ENCODE data around the gene CACNG5.
"Not testable (repeated sequence)": the region's sequence is repeated elsewhere in the genome, so short reads cannot be mapped to it uniquely, and the experiment has no call there.

CACNG5 gene

DNA sequence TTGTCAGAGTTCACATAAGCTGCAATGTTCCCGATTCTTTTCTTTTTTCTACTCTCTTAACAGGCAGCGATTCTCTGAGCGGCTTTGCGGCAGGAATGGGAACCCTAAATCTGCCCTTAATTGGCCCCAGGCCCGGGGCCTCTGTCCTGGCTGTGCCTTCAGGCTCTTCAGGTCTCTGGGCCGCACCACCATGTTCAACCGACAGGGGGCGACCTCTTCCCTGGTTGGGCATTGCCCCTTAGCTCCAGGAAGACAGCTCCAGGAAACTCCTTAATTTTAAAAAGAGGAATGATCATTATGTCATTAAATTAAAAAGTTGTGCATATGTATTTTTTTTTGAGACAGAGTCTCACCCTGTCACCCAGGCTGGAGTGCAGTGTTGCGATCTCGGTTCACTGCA, 20.3 kb downstream of the CACNG5 start:
- peak; percentile 19 for DNase-seq

DNA sequence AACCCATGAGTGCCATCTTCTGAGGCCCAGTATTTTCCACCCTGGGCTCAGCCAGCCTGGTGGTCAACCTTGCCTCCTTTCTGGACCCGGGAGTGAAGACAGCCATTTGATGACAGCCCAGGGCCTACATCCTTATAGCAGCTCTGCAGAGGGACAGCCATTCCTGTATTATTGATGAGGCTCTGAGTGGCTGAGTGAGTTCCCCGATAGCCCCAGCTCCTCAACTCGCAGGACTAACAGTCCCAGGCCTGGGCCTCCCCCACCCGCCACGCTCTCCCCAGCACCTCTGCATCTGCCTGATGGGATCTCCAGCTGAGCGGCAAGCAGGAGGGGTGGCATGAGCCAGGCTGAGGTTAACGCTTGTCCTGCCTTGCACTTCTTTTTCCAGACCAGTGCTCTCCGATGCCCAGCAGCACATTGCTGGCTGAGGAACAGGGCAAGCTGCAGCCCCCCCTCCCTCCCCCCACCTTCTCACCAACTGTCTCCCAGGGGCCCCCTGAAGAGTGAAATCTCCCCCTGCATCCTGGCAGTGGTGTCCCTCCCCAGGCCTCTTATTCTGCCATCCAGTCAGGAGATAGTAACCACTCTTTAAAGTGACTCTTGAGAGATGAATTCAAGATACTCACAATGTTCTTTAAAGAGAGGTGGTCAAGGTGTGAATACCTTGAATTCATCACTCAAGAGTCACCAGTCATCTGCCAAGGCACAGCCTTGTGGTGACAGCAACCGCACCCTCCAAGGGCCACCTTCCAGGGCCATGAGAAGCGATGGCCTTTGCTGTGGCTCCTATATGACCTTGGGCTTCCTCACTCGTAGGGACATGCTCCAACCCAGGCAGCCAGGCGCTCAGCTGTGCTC, 23.5 kb downstream of the CACNG5 start:
- no peak for DNase-seq

DNA sequence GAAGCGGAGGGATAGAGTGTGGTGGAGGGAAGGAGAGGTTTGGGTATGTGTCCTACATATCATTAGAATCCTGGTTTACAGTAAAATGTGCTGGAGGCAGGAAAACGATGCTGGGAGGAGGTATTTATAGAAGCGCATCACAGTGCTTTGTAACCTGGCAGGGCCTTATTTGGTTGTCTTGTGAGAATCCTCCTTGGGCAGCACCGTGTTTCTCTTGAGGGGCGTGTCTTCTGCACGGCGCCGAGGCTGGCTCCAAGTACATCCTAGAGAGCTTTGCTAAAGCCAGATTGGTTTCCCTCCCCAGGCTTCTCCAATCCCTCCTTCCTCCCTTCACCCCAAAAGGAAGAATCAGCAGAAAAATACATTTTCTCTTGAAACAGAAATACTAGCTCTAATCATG, 24.4 kb downstream of the CACNG5 start:
- no peak for DNase-seq

DNA sequence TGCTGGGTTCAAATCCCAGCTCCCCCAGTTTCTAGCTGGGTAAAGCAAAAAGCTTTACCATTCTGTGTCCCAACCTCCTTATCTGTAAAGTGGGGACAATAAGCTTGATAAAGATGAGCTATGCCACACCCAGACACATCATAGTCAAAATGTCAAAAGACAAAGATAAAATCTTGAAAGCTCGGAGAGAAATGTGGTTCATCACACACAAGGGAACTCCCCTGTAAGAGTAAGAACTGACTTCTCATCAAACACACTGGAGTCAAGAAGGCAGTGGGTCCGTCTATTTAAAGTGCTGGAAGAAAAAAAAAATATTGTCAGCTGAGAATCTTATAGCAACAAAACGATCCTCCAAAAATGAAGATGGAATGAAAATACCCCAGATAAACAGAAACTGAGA, 25.3 kb downstream of the CACNG5 start:
- DNase-seq, result no peak

DNA sequence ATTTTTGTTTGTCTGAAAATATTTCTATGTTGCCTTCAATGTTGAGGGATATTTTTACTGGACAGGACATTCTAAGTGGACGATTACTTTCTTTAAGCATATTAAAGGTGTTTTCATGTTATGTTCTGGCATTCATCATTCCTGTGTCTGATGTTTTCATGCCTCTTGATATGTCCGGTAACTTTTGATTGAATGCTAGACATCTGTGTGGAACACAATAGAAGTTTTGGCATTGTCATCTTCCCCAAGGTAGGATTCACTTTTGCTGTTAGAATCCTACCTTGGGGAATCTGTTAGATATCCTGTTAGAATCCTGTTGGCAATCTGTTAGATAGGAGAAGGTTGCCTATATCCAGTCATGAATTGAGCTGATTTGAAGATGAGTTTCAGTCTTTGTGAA, 28.9 kb downstream of the CACNG5 start:
- no peak for DNase-seq

DNA sequence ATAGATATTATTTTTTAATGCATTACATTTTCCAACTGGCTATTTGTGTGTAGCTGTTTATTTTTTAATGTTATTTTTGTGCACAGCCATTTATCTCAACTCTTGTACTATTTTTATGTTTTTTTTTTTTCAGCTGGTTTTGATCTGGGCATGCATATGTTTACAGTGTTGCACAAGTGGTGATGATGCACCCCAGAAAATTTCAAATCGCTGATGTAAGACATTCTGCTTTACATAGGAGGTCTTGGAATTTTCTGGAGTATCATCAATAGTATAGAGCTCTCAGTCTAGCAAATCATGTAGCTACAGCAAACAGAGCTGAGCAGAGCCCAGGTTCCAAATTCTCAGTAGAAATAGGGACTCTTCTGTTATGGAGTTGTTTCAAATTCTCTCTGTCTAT, 30.2 kb downstream of the CACNG5 start:
- DNase-seq, result no peak

DNA sequence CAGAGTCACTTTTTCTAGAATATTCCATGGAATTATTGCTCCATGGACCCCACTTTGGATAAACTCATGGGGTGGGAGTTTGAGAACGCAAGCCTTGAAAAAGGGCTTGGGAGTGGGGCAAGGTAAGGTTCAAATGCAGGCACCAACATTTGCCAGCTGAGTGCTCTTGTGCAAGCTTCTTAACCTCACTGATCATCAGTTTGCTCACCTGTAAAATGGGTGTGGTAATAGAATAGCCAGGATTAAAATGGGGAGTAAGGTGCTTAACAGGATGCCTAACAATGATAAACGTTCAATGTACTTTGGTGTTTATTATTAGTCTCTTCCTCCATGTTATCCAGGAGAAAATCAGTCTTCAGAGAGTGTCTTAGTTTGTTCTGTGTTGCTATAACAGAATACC, 39.0 kb downstream of the CACNG5 start:
- DNase-seq, result no peak

DNA sequence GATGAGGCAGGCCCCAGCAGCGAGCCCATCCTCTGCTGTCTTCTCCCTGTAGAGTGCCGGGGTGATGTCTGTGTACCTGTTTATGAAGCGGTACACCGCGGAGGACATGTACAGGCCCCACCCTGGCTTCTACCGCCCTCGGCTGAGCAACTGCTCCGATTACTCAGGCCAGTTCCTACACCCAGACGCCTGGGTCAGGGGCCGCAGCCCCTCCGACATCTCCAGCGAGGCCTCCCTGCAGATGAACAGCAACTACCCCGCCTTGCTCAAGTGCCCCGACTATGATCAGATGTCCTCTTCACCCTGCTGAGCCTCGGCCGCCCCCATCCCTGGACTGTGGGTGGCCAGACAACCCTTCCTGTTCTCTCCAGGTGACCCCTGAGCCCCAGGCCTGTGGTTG, 50.0 kb downstream of the CACNG5 start:
- DNase-seq, result no peak

DNA sequence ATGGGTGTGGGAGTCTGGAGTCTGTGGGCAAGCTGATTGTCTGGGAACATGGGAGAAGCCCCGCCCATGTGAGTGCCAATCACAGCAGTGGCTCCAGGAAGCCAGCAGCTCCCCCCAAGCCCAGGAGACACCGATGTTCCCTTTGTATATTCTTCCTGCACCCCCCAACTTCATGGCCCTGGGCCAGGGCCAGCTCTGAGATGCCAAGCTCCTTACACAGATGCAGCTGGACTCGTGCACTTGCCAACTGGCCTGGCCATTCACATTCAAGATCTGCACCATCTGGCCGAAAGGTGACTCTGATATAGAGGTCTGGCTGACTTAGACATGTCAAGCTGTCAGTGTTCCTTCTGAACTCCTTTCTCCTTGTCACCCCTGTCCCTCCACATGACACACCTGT, 50.5 kb downstream of the CACNG5 start:
- no peak for DNase-seq

DNA sequence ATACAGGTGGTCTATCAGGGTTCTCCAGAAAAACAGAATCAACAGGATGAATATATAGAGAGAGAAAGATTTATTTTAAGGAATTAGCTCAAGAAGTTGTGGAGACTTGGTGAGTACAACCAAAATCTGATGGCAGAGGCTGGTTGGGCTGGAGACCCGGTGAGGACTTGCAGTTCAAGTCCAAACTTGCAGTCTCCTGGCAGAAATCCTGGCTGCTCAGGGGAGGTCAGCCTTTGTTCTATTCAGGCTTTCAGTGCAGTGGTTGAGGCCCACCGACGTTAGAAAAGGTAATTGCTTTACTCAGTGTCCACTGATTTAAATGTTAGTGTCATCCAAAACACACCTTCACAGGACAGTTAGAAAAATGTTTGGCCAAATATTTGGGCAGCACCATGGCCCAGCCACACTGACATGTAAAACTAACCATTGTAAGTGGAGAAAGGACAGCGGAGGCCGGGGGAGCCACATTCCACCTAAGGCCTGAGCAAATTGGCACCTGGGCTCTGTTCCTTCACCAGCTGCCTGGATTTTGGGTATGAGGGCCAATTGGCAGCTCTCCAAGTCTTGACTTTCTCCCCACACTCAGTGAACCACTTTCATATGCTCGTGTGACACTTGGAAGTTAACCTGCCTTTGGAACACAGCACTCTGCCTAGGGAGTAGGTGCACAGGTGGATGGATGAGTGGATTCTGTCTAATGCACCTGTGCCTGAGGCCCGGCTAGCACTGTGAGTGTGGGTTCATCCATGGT, 54.7 kb downstream of the CACNG5 start:
- DNase-seq, result no peak

DNA sequence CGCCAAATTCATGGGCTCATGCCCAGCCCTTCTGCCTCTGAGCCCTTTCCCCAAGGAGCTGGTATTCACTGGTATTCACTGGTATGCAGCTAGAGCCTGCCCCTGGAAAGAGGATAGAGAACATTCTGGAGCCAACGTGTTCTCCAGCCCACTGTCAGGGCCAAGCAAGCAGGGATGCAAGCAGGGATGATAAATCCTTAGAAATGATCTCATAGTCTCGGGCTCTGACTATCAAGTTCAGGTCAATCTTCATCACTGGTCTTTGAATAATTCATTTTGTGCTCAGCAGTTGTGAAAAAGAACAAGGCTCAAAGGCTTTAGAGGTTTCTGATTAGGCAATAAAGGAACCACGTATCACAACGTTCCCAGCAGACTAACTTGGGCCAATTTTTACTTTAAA, 57.3 kb downstream of the CACNG5 start:
- no peak for DNase-seq

DNA sequence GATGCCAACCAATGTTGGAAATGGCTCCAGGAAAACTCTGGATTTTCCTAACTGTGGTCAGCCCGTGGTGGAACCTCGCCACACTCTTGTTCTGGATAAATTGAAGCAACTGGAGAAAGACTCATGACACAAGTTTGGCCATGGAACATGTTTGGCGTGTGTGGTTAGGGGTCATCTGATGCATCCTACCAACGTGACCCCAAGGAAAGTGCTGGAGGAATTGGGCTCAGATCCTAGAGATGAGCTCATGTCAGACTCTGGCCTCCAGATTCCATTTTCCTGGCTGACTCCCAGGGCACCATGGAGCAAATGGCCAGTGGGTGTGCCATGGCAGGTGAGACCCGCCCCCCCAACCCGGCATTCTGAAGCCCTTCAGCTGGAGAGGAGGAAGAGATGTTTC, 58.5 kb downstream of the CACNG5 start:
- no peak for DNase-seq

DNA sequence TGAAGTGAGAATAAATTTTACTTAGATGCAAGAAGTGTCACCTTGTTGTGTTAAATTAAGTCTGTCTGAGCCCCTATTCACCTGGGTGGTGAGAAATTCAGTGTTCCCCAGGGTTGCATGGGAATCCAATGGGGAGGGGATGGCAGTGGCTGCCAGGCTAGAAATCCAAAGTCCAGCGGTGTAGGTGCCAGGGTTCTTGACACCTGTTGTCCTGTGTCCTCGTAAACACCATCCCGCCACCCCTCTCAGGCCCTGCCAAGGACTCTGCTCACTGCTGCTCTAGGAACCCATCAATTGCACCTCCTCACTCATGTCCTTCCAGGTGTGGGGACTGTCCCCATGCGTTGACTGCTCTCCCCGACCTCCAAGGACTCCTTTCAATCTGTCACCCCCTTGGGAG, 58.9 kb downstream of the CACNG5 start:
- DNase-seq, result no peak

DNA sequence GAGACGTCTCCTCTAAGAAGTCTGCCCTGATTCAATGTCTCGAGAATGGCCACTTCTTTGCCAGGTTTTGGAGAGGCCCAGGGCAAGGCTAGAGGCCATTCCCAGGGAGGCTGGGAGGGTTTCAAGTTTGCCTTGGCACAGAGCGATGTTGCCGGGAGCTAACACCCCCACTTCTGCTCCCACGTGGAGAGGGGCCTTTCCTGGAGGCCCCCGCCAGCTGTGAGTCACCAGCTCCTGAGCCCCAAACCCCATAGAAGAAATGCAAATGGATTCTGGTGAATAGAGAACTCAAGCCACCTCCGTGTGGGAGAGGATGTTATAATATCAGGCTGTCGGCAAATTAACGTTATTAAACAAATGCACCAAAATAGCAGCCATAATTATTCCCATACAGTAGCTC, 62.2 kb downstream of the CACNG5 start:
- no peak for DNase-seq

DNA sequence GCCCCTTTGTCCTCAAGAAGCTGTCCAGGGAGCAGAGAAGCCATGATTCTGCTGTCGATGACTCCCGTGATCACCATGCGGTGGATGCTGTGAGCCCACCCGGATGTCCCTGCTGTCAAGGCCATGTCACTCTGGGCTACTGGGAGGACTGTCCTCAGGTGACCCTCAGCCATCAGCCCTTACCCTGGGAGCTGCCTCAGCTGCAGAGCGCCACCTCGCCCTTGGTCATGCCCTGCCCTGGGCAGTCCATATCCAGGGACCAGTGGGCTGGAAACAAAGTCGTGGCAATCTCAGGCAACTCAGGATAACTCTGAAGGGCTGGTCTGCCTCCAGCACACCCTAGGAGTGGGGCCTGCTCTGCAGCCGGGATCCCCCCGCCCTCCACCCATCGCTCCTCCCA, 63.6 kb downstream of the CACNG5 start:
- DNase-seq, result no peak

DNA sequence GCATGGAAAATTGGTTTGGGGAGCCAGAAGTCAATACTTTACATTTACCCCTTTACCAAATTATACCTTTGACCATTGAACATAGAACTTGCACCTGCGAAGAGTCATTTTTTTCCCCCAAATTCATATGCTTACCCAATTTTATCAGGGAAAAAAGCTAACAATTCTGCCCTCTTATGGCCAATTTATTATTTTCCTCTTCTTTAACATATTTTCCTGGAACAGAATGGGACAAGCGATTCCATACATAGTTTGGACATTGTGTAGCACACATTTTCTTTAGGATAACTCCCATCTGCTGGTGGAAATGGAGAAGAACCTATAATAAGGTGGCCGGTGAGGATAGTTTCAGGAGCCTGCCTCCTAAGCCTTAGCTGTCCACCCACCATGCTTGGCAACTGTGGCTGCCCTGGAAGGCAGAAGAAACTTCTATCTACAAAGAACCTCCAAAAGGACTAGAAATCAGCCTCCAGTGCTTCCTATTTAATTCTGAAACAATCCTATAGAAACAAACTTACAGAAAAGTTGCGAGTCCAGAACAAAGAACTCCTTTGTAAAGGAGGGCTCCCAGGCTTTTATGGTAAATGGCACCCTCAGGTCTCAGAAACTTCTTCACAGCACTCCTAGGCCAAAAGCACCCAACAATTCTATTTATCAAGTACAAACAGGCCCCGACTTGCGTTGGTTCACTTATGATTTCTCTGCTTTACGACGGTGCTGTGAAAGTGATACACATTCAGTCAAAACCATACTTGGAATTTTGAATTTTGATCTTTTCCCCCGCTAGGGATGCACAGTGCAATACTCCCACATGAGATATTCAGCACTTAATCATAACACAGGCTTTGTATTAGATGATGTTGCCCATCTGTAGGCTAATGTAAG, 65.5 kb downstream of the CACNG5 start:
- DNase-seq, result no peak

DNA sequence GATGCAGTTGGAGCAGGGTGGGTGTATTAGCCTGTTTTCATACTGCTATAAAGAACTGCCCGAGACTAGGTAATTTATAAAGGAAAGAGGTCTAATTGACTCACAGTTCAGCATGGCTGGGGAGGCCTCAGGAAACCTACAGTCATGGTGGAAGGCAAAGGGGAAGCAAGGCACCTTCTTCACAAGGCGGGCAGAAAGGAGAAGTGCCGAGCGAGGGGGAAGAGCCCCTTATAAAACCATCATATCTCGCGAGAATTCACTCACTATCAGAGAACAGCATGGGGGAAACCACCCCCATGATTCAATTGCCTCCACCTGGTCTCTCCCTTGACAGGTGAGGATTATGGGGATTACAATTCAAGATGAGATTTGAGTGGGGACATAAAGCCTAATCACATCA, 68.4 kb downstream of the CACNG5 start:
- not testable (repeated sequence) for DNase-seq

DNA sequence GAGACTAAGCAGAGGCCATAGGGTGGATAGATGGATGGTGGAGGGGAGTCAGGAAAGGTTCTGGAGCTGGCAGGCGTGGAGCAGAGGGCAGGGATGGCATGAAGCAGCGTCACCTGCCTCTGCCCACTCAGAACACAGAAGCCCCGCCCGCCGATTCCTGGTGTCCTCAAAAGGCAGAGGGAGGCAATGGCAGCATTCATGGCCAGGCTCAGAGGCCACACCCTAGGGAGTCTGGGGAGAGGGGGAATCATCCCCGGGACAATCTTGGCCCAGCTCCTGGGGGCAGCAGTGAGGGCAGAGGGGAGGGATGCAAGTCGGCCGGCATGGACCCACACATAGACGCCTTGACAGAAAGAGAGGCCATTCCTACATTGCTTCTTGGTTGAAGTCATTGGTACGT, 68.9 kb downstream of the CACNG5 start:
- no peak for DNase-seq

DNA sequence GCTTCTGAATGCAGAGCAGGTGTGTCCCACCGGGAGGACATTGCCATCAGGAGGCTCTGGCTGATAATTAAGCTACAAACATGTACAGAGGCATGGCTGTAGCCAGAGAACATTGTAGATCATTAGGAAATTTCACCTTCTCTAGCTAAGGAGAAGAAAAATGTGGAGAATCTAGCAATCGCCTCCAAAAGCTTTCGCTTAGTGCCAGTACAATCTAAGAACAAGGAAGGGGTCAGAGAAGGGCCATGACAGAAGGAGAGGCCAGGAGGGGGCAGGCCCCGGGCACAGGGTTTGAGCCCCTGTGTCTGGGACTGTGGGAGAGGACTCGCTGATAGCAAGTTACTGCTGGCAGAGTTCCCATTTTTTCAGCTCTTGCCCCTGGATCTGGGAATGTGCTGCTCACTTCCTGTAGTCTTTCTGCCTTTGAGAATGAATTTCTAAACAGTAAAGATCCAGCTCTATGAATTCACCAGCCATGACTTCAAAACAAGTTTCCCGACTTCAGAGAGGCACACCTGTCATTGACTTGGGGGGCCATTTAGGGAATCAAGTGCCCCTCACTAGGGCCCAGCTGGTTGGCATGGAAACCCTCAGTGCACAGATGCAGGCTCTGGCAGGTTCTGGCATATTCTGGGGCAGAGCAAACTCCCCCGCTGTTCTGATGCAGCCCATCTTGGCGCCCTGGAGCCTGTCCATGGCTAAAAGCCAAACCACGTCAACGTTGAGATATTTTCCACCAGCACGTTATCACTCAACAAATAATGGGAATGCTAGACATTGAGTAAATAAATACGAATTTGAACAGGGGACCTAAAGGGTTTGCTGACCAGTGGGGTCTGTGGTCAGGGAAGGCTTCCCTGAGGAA, 70.1 kb downstream of the CACNG5 start:
- DNase-seq, result no peak

DNA sequence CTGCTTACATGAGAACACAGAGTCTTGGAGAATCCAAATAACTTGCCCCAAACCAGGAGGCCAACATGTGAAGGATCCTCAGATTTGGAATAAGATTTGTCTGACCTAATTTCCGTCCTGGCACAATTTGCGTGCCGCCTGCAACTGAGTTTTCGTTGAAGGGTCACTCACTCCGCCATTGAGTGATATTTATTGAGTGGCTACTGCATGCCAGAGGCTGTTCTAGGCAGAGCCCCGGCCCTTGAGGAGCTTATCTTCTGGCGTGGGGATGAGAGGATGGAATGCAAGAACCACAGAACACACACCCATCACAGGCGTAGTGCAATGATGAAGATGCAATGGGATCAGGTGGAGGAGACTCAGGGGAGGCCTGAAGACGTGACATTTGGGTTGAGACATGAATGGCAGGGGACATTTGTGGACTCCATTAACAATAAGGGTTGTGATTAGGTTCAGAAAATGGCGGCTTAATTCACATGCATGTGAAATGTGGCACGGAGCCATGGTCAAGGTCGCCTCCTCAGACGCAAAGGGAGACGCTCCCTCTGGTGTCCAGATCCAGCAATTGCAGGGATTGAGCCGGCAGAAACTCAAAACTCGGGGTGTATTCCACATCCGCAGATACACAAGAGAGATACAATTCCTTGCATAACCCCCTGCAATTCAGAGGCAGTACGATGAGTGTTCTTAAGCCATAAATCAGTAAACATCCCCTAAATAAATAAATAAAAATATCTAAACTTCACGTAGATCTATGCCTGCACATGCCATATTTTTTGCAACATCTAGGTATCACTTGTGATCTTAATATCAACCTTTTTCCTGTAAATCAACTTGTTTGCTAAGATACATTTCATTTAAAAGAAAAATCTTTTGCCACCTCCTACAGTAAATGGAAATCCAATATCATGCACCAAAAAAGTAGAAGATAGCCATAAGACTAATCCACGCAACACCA, 71.7 kb downstream of the CACNG5 start:
- peak; percentile 69 for DNase-seq

DNA sequence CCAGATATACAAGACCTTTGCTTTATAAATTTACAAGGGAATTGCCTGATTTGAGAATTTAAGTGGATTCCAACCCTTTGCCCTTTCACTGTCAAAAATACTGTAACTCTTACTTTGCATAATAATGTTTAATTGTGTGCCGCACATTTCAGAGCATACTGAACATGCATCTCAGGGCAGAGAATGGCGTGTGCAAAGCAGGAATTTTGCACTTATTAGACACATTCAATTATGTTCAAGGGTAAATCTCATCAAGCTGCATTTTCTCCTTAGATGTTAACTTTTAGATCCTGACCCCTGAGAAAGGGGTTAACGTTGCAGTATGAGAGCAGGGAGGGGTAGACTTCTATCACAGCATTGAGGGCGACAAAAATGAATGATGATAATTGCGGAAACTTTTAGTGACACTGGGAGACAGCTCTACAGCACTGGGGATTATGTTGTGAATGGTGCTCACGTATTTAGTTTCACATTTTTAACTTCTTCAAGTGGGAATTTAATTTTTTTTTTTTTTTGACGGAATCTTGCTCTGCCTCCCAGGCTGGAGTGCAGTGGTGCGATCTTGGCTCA, 75.0 kb downstream of the CACNG5 start:
- no peak for DNase-seq
